HG03439 (cell line): Measurements from ENCODE around the gene KRTAP12-4.
"Not testable (repeated sequence)": the region's sequence is repeated elsewhere in the genome, so short reads cannot be mapped to it uniquely, and the experiment has no call there.

ENCODE experiments used
- ATAC-seq: cut with Tn5 transposase; IDR thresholded peaks from one replicate; pipeline ENCODE4 v1.9.1; 2021; ENCODE audit warnings: mild to moderate bottlenecking, moderate library complexity; ENCODE audit not compliant: unreplicated experiment

The KRTAP12-4 gene

DNA sequence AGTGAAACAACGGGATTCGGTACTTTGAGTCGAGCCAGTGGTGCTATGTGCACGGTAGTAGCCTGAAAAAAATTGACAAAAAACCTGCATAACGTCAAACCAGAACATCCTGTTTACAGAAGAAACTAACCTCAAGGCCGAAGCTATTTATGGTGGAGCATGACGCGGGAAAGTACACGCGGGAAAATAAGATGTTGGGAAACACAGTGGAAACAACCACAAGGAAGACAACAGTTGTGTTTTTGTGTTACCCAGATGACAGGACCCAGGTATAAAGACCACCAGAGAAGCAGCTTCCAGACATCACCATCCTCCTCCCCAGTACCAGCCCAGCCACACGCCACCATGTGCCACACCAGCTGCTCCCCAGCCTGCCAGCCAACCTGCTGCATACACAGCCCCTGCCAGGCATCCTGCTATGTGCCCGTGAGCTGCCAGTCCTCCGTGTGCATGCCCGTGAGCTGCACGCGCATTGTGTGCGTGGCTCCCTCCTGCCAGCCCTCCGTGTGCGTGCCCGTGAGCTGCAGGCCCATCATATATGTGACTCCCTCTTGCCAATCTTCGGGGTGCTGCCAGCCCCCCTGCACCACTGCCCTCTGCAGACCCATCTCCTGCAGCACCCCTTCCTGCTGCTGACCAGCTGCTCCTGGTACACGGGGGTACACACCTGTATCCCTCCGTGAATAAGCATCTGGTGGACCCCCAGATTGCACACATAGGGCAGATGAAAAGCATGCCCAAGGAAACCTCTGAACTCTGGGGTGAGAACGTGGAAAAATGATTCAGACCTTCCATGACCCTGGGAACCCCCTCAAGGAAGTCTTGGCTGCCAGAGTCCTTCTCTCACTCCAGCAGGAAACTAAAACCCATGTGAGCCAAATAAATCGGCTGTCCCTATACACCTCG is 3.4 kb upstream of the KRTAP12-4 start, which contains the start of gene KRTAP12-3:
Gene KRTAP12-3 (plus strand): TSS at position 298 of the 906 bp plus-strand sequence. CDS start 48 bp downstream, at position 346.
- no peak for ATAC-seq

GRCh38 chr21:44656868-44657267 is 2.4 kb upstream of the KRTAP12-4 start:
- ATAC-seq, result no peak

- ATAC-seq, result no peak
Measured at GRCh38 chr21:44653656-44654575, 543 bp downstream of the KRTAP12-4 start.

DNA sequence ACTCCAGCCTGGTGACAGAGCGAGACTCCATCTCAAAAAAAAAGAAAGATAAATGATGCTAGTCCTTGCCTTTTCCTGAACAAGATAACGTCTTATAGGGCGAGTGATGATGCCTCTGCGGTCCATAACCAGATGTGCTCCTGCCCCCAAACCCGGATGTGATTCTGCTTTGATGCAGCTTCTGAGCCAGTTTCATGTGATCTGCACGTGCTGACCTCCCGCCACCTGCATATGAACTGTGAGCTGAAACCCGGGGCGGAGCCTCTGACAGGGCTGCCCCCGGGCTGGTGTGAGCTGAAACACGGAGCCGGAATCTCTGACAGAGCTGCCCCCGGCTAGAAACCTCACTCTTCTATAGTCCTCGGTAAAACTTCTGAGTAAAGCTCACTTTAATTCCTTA is 1.3 kb downstream of the KRTAP12-4 start:
- no peak for ATAC-seq

DNA sequence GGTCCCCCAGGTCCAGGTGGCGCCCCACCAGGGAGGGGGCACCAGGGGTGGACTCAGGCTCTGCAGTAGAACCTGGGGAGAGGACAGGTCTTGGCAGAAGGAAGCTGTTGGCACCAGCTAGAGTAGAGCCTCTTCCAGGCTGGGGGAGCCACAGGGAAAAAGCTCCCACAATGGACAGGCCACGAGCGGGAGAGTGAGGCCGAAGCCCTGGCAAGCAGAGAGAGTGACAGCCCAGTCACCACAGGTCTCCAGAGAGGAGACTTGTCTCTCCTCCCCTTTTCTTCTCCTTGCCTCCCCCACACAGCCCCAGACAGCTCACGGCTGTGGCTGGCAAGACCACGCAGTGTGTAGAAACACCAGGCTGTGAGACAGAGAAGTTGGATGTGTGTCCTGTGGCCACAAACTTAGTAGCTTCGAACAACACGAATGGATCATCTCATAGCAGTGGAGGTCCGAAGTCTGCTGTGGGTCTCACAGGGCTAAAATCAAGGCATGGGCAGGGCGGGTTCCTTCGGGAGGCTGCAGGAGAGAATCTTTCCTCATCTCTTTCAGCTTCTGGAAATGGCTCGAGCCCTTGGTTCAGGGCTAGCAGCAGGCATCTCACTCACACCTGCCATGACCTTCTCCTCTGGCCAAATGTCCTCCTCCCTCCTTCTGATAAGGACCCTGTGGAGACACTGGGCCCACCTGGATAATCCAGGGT is 3.3 kb downstream of the KRTAP12-4 start:
- no peak for ATAC-seq

GRCh38 chr21:44650265-44650972 is 4.0 kb downstream of the KRTAP12-4 start:
- no peak for ATAC-seq

GRCh38 chr21:44649521-44650100 is 4.8 kb downstream of the KRTAP12-4 start:
- no peak for ATAC-seq

- no peak for ATAC-seq
Measured at GRCh38 chr21:44648557-44649311, 5.7 kb downstream of the KRTAP12-4 start.

DNA sequence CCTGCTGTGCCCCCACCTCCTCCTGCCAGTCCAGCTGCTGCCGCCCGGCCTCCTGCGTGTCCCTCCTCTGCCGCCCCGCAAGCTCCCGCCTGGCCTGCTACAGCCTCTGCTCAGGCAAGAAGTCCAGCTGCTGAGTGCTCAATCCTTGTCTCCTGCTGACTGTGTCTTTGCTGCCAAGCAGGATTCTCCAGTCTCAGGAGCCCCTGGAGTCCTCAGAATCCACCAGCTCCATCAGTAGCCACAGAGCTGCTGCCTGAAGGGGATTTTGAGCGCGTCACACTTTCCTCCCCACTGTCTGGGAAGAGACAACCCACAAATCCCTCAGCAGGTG is 7.3 kb downstream of the KRTAP12-4 start:
- ATAC-seq, result no peak

DNA sequence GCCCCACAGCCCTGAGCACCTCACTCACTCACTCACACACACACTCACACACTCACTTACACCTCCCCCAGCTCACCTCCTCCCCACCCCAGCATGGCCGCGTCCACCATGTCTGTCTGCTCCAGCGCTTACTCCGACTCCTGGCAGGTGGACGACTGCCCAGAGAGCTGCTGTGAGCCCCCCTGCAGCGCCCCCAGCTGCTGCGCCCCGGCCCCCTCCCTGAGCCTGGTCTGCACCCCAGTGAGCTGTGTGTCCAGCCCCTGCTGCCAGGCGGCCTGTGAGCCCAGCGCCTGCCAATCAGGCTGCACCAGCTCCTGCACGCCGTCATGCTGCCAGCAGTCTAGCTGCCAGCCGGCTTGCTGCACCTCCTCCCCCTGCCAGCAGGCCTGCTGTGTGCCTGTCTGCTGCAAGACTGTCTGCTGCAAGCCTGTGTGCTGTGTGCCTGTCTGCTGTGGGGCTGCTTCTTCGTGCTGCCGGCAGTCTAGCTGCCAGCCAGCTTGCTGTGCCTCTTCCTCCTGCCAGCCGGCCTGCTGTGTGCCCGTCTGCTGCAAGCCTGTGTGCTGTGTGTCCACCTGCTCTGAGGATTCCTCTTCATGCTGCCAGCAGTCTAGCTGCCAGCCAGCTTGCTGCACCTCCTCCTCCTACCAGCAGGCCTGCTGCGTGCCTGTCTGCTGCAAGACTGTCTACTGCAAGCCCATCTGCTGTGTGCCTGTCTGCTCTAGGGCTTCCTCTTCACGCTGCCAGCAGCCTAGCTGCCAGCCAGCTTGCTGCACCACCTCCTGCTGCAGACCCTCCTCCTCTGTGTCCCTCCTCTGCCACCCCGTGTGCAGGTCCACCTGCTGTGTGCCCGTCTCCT is 7.9 kb downstream of the KRTAP12-4 start, which contains the start of gene KRTAP10-11:
Gene KRTAP10-11 (plus strand): TSS at position 49 of the 856 bp plus-strand sequence. CDS start 45 bp downstream, at position 94.
- ATAC-seq, result not testable (repeated sequence)

- ATAC-seq, result no peak
Measured at GRCh38 chr21:44644878-44645277, 9.6 kb downstream of the KRTAP12-4 start.

GRCh38 chr21:44643741-44644310 is 10.6 kb downstream of the KRTAP12-4 start:
- no peak for ATAC-seq

DNA sequence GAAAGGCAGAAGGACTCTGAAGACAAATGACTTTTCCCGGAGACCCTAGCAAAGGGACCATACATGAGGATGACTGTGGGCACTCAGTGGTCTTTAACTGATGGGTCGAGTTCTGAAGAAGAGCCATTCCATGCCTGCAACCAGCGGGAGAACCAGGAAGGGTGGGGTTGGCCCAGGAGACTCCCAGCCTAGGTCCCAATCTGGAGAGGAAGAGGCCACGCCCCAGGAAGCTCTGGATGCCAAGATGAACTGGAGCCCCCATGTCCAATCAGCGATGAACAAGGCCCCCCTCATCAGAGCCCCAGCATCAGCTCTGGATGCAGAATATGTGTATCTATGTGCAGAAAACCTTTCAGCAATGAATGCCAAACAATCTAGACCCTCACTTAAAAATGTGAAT is 13.7 kb downstream of the KRTAP12-4 start:
- ATAC-seq, result no peak

GRCh38 chr21:44639331-44639655 is 15.2 kb downstream of the KRTAP12-4 start:
- ATAC-seq, result no peak

DNA sequence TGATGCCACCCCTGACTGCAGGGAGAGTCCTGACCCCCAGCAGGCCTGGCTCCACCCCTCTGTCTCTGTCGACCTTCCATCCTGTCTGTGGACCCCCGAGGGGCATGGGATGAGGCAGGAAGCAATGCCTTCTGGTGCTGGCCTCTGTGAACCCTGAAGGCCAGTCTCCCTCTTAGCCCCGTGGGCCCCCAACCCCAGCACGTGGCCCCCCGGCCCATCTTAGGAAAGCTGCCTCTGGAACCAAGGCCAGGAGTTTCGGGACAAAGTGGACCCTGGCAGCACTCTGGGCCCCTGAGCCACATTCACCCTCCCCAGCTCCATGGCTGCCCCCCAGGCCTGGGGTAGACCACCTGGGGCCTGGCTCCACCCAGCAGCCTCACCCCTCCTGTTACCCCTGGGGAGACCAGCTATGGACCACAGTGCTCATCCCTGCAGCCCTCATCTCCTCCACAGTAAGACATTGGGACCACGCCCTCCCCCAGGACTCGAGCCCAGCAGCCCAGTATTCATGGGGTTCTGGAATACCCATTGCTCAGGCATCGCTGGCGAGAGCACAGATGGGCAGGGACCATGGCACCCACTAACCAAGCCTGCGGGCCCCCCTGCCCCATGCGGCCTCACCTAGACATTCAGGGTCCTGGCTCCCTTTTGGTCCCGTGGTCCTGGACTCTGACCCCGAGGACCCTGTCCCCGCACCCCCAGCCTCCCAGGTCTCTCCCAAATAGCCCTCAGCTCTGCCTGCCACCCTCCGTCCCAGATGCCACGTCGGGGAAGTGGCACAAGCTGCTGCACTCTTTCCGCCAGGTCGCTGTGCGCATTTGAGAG is 15.7 kb downstream of the KRTAP12-4 start:
- not testable (repeated sequence) for ATAC-seq

- ATAC-seq, result not testable (repeated sequence)
Measured at GRCh38 chr21:44637851-44638348, 16.6 kb downstream of the KRTAP12-4 start.
